ENCODE results near the gene GPRC5C.
A peak's percentile ranks its signal among the peaks of the same experiment; 100 is the strongest.

The GPRC5C gene

GRCh38 chr17:74442291-74442669, 10.4 kb downstream of the GPRC5C start:
- H3K4me3 ChIP-seq (ENCODE audit: low read depth, low read length) = no peak overlapping the region
- TF ChIP-seq, protein P1, sequence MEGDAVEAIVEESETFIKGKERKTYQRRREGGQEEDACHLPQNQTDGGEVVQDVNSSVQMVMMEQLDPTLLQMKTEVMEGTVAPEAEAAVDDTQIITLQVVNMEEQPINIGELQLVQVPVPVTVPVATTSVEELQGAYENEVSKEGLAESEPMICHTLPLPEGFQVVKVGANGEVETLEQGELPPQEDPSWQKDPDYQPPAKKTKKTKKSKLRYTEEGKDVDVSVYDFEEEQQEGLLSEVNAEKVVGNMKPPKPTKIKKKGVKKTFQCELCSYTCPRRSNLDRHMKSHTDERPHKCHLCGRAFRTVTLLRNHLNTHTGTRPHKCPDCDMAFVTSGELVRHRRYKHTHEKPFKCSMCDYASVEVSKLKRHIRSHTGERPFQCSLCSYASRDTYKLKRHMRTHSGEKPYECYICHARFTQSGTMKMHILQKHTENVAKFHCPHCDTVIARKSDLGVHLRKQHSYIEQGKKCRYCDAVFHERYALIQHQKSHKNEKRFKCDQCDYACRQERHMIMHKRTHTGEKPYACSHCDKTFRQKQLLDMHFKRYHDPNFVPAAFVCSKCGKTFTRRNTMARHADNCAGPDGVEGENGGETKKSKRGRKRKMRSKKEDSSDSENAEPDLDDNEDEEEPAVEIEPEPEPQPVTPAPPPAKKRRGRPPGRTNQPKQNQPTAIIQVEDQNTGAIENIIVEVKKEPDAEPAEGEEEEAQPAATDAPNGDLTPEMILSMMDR (IDR thresholded peaks at IDR 0.05; ENCODE audit: control insufficient read depth, extremely low read depth, insufficient read depth) = no peak
- DNase-seq (ENCODE audit: low read depth) = no peak

DNA sequence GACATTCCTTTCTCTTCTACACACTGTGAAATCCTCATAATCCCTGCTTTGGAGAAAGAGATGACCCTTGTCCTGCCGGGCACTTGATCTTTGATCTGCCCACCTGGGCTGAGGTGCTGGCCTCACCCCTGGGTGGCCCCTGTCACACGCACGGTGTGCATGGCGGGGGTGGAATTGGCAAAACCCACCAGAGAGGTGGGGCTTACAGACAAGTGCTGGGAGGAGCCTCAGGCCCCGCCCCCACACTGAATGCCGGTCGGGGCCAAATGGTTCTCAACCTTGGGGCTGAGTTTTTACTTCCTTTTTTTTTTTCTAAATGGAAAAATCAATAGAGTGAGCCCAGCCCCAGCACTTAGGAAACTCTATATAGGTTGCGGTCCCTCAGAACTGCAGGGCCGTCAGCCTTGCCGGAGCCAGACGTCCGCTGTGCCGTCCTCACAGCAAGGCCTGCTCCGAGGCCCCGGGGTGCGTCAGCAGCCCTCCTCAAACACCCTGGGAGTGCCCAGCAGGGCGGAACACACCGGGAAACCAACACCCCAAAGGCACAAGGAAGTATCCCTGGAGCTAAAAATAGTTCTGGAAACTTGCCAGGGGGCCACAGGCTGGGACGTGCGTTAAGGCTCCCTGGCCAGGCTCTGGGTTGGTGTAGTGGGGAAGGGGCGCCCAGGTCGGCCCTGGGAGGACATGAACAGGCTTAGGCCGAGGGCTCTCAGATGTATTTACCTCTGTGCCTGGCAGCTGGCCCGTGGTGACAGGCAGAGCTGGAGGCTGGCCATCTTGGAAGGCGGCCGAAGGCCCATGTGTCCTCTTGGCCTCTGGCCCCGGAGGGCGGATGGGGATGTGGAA, 11.0 kb downstream of the GPRC5C start:
- TF ChIP-seq, protein P1 (IDR thresholded peaks at IDR 0.05; ENCODE audit: control insufficient read depth, extremely low read depth, insufficient read depth) = no peak

GRCh38 chr17:74443516-74444296, 11.8 kb downstream of the GPRC5C start:
- DNase-seq (ENCODE audit: low read depth) = no peak
- H3K4me3 ChIP-seq (ENCODE audit: low read depth, low read length) = no peak overlapping the region
- TF ChIP-seq, protein P1 (IDR thresholded peaks at IDR 0.05; ENCODE audit: control insufficient read depth, extremely low read depth, insufficient read depth) = no peak

More for the DNA sequence above, 11.0 kb downstream of the GPRC5C start:
- DNase-seq (ENCODE audit: low read depth) = peak; percentile 79
- peak overlapping the region; percentile 40 for H3K4me3 ChIP-seq (ENCODE audit: low read depth, low read length)

- TF ChIP-seq, protein P1 (IDR thresholded peaks at IDR 0.05; ENCODE audit: control insufficient read depth, extremely low read depth, insufficient read depth) = no peak
- no peak for DNase-seq (ENCODE audit: low read depth)
- no peak overlapping the region for H3K4me3 ChIP-seq (ENCODE audit: low read depth, low read length)
These were observed 12.5 kb downstream of the GPRC5C start for GRCh38 chr17:74444406-74444805.

- no peak for DNase-seq (ENCODE audit: low read depth)
- H3K4me3 ChIP-seq (ENCODE audit: low read depth, low read length) = no peak overlapping the region
- TF ChIP-seq, protein P1 (IDR thresholded peaks at IDR 0.05; ENCODE audit: control insufficient read depth, extremely low read depth, insufficient read depth) = no peak
These were observed 13.3 kb downstream of the GPRC5C start for GRCh38 chr17:74445158-74445557.

DNA sequence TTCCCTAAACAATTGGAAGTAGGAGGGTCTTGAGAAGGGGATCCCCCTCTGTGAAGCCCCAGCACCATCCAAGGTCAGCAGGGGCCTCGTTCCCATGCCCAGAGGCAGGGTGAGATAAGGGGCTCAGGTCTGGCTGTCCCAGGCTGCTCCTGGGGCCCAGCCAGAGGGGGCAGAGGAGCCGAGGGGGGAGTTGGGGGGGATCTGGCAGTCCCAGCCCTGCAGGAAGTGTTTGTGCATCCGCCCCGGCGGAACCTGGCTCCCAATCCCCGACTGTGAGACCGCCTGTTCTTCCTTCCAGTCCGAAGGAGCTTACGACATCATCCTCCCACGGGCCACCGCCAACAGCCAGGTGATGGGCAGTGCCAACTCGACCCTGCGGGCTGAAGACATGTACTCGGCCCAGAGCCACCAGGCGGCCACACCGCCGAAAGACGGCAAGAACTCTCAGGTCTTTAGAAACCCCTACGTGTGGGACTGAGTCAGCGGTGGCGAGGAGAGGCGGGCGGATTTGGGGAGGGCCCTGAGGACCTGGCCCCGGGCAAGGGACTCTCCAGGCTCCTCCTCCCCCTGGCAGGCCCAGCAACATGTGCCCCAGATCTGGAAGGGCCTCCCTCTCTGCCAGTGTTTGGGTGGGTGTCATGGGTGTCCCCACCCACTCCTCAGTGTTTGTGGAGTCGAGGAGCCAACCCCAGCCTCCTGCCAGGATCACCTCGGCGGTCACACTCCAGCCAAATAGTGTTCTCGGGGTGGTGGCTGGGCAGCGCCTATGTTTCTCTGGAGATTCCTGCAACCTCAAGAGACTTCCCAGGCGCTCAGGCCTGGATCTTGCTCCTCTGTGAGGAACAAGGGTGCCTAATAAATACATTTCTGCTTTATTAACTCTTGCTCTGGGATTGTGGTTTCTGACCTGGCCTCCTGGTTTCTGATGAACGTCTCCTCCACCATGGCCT, 14.9 kb downstream of the GPRC5C start:
- H3K4me3 ChIP-seq (ENCODE audit: low read depth, low read length) = no peak overlapping the region
- TF ChIP-seq, protein P1 (IDR thresholded peaks at IDR 0.05; ENCODE audit: control insufficient read depth, extremely low read depth, insufficient read depth) = no peak
- DNase-seq (ENCODE audit: low read depth) = no peak

Data from LNCaP clone FGC (cell line).